Kidney (tissue), 14 donors: ENCODE data around the gene CIT. TPM values are rescaled to one million over a fixed set of nuclear protein-coding genes. Genes with fewer than 3 reads are reported as not detected.

Source experiments
- DNase-seq, 5 donors: peaks; one replicate each; pipeline ENCODE4 v3.0.0-alpha.2; 2013 to 2020
- FAIRE-seq: peaks from 2 replicates; lab custom pipeline; 2012; peaks lifted over from hg19 to GRCh38; lab: Jason Lieb, UNC
- H3K27ac ChIP-seq, 2 donors: one replicate each; pipeline ENCODE4 v1.7.0; 2013; ENCODE audit warnings: low read depth in 2 of 2, low read length in 2 of 2, inconsistent platforms in 1 of 2
- H3K27me3 ChIP-seq: one replicate; pipeline ENCODE4 v1.7.1; 2013; ENCODE audit warnings: low read length, inconsistent platforms; ENCODE audit not compliant: control insufficient read depth, insufficient read depth
- H3K36me3 ChIP-seq, 3 donors: one replicate each; pipeline versions ENCODE4 v1.7.0 to v1.7.1; 2013; ENCODE audit warnings: low read length in 3 of 3, control low read depth in 1 of 3, inconsistent platforms in 1 of 3; ENCODE audit not compliant: insufficient read depth in 3 of 3, control insufficient read depth in 2 of 3
- H3K4me1 ChIP-seq, 3 donors: one replicate each; pipeline versions ENCODE4 v1.7.0 to v1.7.1; 2013; ENCODE audit warnings: low read length in 3 of 3, inconsistent platforms in 1 of 3, low read depth in 1 of 3; ENCODE audit not compliant: control insufficient read depth in 2 of 3, insufficient read depth in 2 of 3
- H3K4me3 ChIP-seq, 3 donors: one replicate each; pipeline versions ENCODE4 v1.7.0 to v1.8.1; 2013; ENCODE audit warnings: low read length in 3 of 3, control low read depth in 1 of 3, inconsistent platforms in 1 of 3
- H3K9ac ChIP-seq, 3 donors: one replicate each; pipeline versions ENCODE4 v1.7.0 to v1.7.1; 2013; ENCODE audit warnings: low read length in 3 of 3, control low read depth in 1 of 3, inconsistent platforms in 1 of 3
- H3K9me3 ChIP-seq, 3 donors: one replicate each; pipeline versions ENCODE4 v1.7.0 to v1.7.1; 2013; ENCODE audit warnings: low read length in 3 of 3, control low read depth in 1 of 3, inconsistent platforms in 1 of 3; ENCODE audit not compliant: control insufficient read depth in 2 of 3, insufficient read depth in 1 of 3
- CTCF ChIP-seq: IDR thresholded peaks from 3 replicates; pipeline ENCODE4 v1.5.1; 2012; ENCODE audit warnings: mild to moderate bottlenecking, moderate library complexity, borderline replicate concordance; ENCODE audit not compliant: insufficient read depth; ENCODE audit errors: extremely low read depth
- intact Hi-C: fragments of 100-400 bp; cut with DNase I; formaldehyde crosslinking; loops from one replicate; pipeline ENCODE4 v1.11.1; 2022
- polyA plus RNA-seq: library from polyadenylated mRNA; stranded (reverse); fragments of 350-450 nt; fragmentation: Illumina TruSeq; extraction: RNeasy Lipid Tissue Mini Kit (QIAGEN cat#74804); gene quantifications from one replicate; pipeline ENCODE4 v1.2.3, GENCODE V29; 2014; ENCODE audit warnings: low read depth, low replicate concordance; ENCODE audit not compliant: insufficient read depth
- total RNA-seq: library from RNA; stranded (reverse); fragmentation: NEBNext Ultra II Directional; extraction: Animal tissue kit (Norgen Biotek cat#: 25700); gene quantifications from one replicate; pipeline ENCODE4 v1.2.1, GENCODE V29; 2021
- donor health status: control.
- donor health status: control.
- donor health status: control.
- donor health status: control.
- donor health status: control.
- donor health status: DM: yes; HTN: yes; CAD: no.
- donor health status: Normal renal cell carcinoma (clear cell type).

CIT gene
- total and polyA plus RNA-seq, 2 donors from 2014 or later: 3.0 to 81.6 TPM

- H3K9ac ChIP-seq: no peak overlapping the region
- H3K9me3 ChIP-seq: no peaks in the 10 kb centered on the region
- no peaks in the 10 kb centered on the region for H3K4me1 ChIP-seq
- FAIRE-seq: no peak
- H3K27me3 ChIP-seq: no peaks in the 10 kb centered on the region
- no peaks in the 10 kb centered on the region for H3K36me3 ChIP-seq
- no peak overlapping the region for H3K27ac ChIP-seq
- no peak for DNase-seq
- no peak for TF ChIP-seq CTCF
- H3K4me3 ChIP-seq: no peak overlapping the region
- intact Hi-C loops: no loop called here
Measured at GRCh38 chr12:119826661-119827445, 50.3 kb downstream of the CIT start.

- intact Hi-C loops: no loop called here
- DNase-seq (no peak), FAIRE-seq (no peak)
- Histone ChIP-seq H3K4me1 (no peaks in the 10 kb centered on the region), H3K9ac (no peak overlapping the region), H3K36me3 (no peaks in the 10 kb centered on the region), H3K4me3 (no peak overlapping the region), H3K27ac (no peak overlapping the region), H3K27me3 (no peaks in the 10 kb centered on the region), H3K9me3 (no peaks in the 10 kb centered on the region)
- TF ChIP-seq CTCF: no peak
Measured at GRCh38 chr12:119825262-119825661, 51.9 kb downstream of the CIT start.

- Histone ChIP-seq H3K9me3 (no peaks in the 10 kb centered on the region), H3K9ac (no peak overlapping the region), H3K36me3 (no peaks in the 10 kb centered on the region), H3K4me1 (no peaks in the 10 kb centered on the region), H3K27me3 (no peaks in the 10 kb centered on the region), H3K27ac (no peak overlapping the region), H3K4me3 (no peak overlapping the region)
- FAIRE-seq: no peak
- no peak for DNase-seq
- intact Hi-C loops: no loop called here
- no peak for TF ChIP-seq CTCF
Measured at GRCh38 chr12:119822046-119822445, 55.1 kb downstream of the CIT start.
